K562 treated with DMSO at 1 percent for 4 hours (cell line): Measurements from ENCODE around the gene TMEM63B. TPM values are rescaled to one million over a fixed set of nuclear protein-coding genes. Genes with fewer than 3 reads are reported as not detected.

Source experiments
- total RNA-seq: library from RNA; unstranded; fragments of 300-600 nt; gene quantifications from 2 replicates; pipeline ENCODE4 v1.2.3, GENCODE V29; 2022; ENCODE audit not compliant: insufficient read depth

The TMEM63B gene
- total RNA-seq = 34.8 and 50.7 TPM in 2 replicates

DNA sequence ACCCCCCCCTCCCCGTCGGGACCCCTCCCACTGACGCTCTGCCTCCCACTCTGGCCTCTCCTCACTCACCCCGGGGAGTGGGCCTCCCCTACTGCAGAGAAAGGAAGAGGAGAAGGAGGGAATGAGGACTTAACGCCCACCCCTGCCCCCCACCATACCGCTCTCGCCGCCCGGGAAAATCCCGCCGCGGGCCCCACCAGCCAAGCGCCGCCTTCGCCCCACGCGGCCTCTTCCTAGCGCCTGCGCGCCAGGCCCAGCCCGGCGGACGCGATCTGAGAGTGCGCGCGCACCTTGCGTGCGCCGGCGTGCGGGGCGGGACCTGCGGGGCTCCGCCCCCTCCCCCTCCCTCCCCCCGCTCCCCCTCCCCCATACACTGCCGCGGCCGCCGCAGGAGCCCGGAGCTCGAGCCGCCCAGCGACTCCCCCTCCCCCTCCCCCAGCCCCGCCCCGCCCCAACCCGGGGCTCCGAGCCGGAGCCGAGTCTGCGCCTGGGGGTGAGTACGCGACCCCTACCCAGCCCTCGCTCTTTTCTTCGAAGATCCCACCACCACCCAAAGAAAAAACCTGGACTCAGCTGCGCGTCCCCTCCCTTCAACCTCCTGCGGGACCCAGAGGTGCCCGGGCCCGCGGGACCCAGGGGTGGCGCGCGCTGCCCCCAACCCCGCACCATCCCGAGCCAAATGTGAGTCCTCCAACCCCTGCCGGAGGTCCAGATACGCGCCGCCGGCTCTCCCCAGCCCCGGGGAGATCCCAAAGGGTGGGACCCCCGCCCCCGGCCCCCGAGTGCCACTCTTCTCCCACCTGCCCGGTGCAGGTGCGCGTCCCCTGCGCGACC, at the start of gene TMEM63B, which contains the start of gene MRPL14:
TMEM63B (plus strand) TSS at position 369 of the 834 bp plus-strand sequence. CDS start 7,031 bp downstream, outside the sequence.
MRPL14 (minus strand) TSS at position 267 of the 834 bp plus-strand sequence. CDS start 10,841 bp downstream, outside the sequence.

GRCh38 chr6:44158770-44159228, 31.4 kb downstream of the TMEM63B start, which contains the start of gene CAPN11:
CAPN11 (plus strand) TSS chr6:44158820; CDS start chr6:44158849, 29 bp downstream.

Other genes with a start within 250 kb of the TMEM63B start
- gene MRPL14, start 102 bp upstream of the TMEM63B start, total RNA-seq = 95.2 and 107 TPM in 2 replicates
- gene CAPN11, start 31.3 kb downstream of the TMEM63B start, total RNA-seq = 0.51 TPM in 1 of 2 replicates, not detected in the other
- not detected in 2 replicates for gene MYMX, start 89.4 kb downstream of the TMEM63B start, total RNA-seq
- 110 and 130 TPM in 2 replicates for gene SLC29A1, start 96.0 kb downstream of the TMEM63B start, total RNA-seq
- 1,233 and 1,422 TPM in 2 replicates for gene HSP90AB1, start 119.5 kb downstream of the TMEM63B start, total RNA-seq
- 78.1 and 85.6 TPM in 2 replicates for gene SLC35B2, start 130.0 kb downstream of the TMEM63B start, total RNA-seq
- gene NFKBIE, start 138.0 kb downstream of the TMEM63B start, total RNA-seq = 26.9 and 27.2 TPM in 2 replicates
- gene TMEM151B, start 142.9 kb downstream of the TMEM63B start, total RNA-seq = not detected in 2 replicates
- 12.3 and 13.6 TPM in 2 replicates for gene AARS2, start 185.8 kb downstream of the TMEM63B start, total RNA-seq
- not detected in 2 replicates for gene SPATS1, start 215.1 kb downstream of the TMEM63B start, total RNA-seq